Hematopoietic multipotent progenitor cell treated with erythropoietin and hydrocortisone succinate and interleukin-3 and kit ligand, for 4 days (in vitro differentiated cells): Measurements from ENCODE around the gene CLEC6A.
A peak's percentile ranks its signal among the peaks of the same experiment; 100 is the strongest.
"Not testable (repeated sequence)": the region's sequence is repeated elsewhere in the genome, so short reads cannot be mapped to it uniquely, and the experiment has no call there.

Source experiments
- DNase-seq: peaks from one replicate; pipeline ENCODE4 v3.0.0-alpha.2; 2015

CLEC6A gene

DNA sequence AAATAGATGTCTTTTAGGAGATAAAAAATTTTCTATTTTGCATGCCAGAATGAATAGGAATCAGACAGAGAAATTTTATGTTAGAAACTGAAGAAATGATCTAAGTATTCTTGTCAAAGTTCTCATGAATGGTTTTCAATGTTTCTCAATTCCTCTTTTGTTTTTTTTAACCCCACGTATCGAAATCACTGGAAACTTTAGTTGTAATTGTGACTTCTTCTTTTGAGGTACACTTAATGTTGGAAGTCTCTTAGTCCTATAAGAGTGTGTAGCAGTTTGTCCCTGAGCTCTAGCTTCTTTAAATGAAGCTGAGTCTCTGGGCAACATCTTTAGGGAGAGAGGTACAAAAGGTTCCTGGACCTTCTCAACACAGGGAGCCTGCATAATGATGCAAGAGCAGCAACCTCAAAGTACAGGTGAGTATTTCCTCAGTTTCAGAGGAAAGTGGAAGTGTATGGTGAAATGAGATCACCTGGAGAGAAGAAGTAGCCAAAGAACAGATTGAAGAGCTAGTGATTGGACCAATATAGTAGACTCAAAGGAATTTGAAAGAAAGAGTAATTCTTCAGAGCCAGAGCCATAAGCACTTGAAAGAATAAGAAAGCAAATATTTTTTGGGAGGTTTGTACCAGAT is at the start of gene CLEC6A:
Gene CLEC6A (plus strand): TSS at position 236 of the 634 bp plus-strand sequence. CDS start 150 bp downstream, at position 386.
- DNase-seq, result no peak

DNA sequence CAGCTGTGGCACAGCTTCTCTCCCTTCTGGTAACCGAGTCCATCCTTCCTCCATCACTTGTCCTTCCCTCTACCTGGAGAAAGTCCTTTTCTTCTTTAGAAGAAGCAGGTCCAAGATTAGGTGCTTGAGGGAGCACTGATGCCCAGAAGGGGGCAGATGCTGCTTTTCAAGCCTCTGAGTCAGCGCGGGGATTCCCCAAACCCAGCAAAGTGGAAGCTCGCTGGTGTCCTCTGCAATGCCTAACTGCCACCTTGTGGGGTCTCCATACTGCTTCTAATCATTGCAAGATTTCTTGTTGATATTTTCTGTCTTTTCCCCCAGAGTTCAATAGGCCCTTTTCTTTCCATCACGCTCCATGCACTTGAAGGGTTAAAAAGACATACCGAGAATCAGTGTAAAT is 36.2 kb upstream of the CLEC6A start:
- DNase-seq, result not testable (repeated sequence)

DNA sequence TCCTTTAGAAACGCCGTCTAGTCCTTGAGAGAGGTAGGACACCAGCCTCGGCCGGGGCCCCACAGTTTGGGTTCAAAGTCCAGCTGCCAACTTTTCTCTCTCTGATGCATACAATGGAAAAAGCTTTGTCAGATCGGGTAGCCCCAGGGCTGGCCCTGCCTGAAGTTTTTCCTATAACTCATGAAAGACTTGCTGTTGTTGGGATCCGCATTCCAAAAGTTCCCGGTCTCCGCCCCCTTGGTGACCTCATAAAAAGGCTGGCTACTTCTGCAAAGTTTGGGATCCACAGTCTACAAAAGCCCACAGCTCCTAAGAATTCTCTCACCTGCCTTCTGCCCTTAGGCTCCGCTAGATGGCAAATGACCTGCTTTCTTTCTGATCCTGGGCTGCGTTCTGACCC is 35.3 kb upstream of the CLEC6A start:
- DNase-seq, result no peak

DNA sequence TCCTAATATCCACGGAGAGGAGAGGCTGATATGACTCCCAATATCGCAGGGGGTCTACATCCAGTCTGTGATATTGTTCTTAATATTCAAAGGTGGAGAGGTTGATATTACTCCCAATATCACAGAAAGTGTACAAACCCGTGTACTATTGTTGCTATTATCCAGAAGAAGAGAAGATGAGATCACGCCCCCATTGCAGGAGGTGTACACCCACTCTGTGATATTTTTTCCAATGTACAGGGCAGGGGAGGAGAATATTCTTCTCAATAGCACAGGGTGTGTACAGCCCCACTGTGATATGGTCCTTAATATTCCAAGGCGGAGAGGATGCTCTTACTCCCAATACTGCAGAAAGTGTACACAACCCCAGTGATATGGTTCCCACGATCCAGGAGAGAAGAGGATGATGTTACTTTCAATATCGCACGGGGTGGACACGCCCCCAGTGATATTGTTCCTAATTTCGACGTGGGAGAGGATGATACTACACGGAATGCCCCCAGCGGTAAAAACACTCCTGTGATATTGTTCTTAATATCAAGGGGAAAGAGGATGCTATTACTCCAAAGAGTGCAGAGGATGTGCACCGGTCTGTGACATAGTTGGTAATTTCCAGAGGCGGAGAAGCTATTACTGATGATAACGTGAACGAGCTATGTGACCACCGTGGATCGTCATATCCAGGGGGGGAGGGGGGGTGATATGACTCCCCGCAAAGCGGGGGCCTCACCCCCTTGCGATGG is 11.1 kb upstream of the CLEC6A start:
- DNase-seq, result not testable (repeated sequence)

DNA sequence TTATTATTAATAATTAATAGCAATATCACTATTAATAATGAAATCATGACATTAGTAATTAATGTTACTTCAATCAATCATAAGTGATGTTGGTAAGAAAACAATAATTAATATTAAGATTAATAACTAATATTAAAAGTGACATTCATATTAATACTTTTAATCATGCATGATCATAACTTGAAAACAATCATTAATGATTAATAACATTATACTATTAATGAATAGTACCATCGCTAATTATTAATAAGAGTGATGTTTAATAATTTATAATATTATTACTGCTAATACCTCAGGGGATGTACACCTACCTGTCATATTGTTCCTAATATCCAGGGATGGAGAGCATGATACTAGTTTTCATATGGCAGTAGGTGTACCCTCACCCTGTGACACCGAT is 10.0 kb upstream of the CLEC6A start:
- no peak for DNase-seq

DNA sequence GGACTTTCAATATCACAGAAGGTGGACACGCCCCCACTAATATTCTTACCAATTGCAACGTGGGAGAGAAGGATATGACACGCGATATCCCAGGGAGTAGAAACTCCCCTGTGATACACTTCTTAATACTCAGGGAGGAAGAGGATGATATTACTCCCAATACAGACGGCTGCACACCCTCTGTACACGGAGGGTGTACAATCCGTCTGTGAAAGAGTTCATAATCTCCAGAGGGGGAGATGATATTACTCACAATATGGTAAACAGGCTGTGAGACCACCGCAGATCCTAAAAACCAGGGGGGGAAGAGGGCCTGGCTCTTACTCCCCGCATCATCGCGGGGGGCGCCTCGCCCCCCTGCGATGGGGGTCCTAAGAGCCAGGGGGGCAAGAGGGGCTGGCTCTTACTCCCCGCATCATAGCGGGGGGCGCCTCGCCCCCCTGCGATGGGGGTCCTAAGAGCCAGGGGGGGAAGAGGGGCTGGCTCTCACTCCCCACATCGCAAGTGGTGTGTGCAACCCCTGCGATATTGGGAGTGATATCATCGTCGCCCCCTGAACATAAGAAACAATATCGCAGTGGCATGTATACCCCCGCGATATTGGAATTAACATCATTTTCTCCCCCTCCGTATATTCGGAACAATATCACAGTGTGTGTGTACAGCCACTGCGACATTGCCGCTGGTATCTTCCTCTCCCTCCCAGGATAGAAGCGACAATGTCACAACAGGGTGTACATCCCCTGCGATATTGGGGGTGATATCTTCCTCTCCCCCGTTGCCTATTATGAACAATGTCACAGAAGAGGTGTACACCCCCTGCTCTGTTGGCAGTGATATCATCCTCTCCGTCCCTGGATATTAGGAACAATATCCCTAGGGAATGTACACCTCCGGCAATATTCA is 8.9 kb upstream of the CLEC6A start:
- no peak for DNase-seq

DNA sequence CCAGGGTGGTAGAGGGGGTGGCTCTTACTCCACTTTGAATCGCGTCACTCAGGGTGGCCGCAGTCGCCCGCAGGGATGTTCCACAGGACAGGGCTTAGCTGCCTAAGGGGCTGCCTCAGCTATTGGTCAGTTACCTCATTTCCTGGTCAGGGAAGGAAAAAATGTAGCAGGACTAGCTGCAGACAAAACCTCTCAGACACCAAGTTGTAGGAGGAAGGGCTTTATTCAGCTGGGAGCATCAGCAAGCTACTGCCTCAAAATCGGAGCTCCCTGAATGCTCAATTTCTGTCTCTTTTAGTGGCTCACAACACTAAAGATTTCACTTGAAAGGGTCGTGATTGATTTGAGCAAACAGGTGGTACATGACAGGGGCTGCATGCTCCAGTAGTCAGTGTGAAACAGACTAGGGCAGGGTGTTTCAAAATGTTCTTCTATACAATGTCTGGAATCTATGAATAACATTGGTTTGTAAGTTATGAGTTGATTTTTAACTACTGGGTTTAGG is 6.4 kb upstream of the CLEC6A start:
- DNase-seq, result no peak

DNA sequence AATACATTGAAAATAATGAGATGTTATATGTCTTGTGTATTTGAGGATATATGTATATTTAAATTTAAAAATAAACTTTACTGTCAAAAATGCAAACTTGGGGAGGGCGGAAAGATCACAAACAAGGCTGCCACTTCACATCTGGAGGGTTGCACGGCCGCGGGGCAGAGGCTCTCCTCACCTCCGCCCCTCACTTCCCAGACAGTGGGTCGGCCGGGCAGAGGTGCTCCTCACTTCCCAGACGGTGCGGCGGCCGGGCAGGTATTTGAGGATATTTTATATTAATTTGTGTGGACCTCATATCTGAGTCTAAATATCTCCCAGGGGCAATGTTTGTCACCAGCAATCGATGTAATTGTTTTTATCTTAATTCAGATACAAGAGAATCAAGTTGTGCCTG is 3.7 kb upstream of the CLEC6A start:
- no peak for DNase-seq

DNA sequence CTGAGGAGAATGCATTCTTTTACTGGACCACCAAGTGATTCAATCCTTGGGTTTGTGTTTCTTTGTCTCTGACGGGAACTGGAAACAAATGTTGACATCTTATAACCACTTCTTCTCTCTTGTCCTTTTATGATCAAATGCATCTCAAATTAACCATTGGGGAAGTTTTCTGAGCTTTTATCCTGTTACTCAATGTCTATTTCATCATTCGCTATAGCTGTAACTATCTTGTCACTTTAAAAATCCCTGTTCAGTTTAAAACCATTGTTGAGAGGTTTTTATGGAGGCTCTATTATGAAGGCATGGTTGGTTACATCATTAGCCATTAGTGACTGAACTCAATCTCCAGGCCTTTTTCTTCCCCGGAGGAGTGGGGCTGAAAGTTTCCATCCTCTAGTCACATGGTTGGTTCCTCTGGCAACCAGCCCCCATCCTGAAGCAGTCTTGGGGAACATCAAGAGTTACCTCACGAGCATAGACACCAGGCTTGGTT is 2.7 kb upstream of the CLEC6A start:
- DNase-seq, result peak; percentile 50

DNA sequence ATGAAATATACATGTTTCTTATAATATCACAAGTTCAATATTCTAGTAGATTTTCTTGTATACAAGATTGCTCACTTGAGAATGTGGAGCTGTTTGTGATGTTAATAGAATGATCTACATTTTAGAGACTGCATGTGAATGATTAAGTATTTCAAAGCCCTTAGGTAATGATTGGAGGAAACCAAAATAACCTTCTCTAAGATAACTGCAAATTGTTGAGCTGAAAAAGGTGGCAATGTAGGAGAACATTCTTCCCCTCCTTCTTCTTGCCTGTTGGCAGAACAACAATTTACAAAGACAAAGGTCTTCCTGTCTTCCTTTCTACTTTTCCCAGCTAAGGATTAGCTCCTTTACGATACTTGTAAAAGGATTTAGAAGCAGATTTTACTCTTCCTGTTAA is 2.0 kb upstream of the CLEC6A start:
- no peak for DNase-seq

DNA sequence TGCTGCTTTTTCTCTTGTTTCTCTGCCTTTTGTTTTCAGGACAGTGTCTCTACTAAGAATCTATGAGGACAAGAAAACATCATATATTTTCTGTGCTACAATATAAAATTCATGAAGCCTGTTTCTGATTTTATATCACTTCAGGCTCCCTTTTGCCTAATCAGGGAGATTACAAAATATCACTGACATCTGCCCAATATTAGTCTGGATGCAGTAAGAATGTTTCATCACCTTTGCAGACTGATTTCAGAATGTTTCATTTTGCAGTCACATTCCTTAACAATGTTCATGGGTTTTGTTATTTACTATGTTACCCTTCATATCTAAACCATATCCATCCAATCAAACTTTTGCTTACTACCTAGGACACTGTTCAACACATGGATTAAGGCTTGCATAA is 491 bp upstream of the CLEC6A start:
- DNase-seq, result no peak

DNA sequence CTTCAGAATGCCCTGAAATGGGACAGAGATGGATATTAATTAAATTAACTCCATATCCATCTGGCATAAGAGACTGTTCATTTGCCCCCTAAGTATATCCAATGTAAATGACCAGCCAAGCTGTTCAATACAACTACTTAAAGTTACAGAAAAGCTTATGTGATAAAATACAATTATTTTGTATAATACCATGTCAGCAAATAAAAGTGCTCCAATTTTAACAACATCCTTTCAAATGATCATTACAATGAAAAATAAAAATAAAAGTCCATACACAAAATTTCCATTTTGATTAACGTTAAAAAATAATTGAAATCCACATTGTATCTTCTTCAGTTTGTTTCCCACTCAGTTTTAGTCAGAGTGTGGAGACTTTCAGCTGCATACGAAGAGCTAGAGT is 5.7 kb downstream of the CLEC6A start:
- no peak for DNase-seq

DNA sequence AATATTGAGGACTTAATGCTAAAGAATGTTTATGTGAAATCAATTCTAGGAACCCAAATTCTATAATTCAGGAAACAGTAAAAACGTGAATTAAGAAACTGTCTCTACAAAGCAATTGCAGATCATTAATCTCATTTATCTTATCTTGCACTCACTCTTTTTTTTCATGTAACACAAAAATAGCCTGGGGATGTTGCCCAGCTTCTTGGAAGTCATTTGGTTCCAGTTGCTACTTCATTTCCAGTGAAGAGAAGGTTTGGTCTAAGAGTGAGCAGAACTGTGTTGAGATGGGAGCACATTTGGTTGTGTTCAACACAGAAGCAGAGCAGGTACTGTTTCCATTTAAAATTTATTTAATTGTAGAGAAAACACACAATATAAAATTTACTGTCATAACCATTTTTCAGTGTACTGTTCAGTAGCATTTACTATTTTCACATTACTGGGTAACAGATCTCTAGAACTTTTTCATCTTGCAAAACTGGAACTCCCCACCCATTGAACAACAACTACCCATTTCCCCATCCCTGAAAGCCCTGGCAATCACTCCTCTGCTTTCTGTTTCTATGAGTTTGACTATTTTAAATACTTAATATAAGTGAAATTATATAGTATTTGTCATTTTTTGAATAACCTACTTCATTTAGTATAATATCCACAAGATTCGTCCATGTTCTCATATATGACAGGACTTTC is 9.7 kb downstream of the CLEC6A start:
- peak; percentile 54 for DNase-seq

DNA sequence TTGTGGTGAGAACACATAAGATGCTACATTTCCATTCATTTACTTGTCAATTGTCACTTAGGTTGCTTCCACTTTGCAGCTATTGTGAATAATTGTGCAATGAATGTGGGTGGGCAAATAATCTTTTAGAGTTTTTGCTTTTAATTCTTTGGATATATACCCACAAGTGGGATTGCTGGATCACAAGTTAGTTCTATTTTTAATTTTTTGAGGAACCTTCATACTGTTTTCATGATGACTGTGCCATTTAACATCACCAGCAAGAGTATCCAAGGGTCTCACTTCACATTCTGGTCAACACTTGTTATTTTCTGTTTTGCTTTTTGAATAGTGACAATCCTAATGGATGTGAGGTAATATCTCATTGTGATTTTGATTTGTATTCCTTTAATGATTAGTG is 10.5 kb downstream of the CLEC6A start:
- DNase-seq, result peak; percentile 23

DNA sequence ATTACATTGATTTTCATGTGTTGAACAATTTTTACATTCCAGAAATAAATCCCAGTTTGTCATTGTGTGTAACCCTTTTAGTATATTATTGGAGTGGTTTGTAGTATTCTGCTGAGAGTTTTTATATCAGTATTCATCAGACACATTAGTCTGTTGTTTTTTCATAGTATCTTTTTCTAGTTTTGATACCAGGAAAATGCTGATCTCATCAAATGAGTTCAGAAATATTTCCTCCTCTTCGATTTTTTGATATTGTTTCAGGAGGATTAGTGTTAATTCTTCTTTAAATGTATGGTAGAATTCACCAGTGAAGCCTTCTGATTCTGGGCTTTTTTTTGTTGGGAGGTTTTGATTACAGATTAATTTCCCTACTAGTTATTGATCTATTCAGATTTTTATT is 15.3 kb downstream of the CLEC6A start:
- no peak for DNase-seq

DNA sequence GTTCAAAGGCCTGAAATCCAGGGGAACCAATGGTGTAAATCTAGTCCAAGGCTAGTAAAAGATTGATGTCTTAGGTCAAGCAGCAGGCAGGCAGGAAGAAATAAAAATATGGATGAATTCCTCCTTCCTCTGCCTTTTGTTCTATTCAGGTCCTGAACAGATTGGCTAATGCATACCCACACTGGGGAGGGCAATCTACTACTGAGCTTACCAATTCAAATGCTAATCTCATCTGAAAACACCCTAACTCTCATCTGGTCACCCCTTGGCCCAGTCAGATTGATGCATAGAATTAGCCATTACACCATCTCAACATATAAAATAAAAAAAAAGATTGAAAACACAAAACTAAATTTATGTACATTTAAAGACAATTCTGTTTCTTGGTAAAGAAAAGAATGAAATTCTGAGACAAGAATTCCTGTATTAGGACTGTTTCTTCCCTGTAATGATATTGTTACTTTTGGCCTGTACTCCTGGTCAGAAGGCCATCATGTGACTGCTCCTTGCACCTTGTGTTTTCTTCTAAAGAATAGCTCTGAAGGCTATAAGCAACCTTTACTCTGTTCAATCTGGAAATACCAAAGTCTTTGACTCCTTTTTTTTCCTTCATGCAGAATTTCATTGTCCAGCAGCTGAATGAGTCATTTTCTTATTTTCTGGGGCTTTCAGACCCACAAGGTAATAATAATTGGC is 19.9 kb downstream of the CLEC6A start:
- DNase-seq, result no peak

DNA sequence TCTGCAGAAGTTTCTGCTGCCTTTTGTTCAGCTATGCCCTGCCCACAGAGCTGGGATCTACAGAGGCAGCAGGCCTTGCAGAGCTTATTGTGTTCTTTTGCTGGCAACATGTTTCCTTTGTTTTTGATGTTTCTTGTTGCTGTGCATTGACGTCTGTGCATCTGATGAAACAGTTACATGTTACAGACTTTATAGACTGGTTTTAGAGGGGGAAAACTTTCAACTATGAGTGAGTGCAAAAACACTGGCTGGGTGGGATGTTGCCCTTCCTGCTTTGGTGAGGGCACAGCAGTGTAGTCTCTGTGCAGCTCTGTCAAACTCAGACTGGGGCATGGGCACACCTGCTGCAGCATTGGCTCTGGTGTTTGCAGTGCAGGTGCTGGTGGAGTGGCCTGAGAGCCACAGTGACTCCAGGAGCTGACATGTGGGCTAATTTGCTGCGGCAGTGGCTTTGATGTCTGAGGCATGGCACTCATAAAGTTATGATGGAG is 26.9 kb downstream of the CLEC6A start:
- DNase-seq, result no peak

DNA sequence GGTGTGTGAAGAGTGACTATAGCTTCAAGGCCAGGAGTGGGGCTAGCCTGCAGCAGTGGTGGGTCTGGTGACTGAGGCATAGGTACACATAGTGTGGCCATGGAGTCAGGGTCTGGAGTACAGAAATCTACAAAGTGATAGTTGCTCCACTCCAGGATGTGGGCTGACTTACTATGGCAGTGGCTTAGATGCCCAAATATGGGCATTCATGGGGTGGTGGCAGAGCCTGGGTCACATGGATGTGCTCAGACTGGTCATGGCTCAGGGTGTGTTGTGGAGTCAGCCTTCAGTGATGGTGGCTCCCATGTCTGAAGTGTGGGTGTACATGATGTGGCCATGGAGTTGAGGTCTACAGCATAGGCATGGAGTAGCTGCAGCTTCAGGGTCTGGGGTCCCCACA is 27.3 kb downstream of the CLEC6A start:
- peak; percentile 11 for DNase-seq

DNA sequence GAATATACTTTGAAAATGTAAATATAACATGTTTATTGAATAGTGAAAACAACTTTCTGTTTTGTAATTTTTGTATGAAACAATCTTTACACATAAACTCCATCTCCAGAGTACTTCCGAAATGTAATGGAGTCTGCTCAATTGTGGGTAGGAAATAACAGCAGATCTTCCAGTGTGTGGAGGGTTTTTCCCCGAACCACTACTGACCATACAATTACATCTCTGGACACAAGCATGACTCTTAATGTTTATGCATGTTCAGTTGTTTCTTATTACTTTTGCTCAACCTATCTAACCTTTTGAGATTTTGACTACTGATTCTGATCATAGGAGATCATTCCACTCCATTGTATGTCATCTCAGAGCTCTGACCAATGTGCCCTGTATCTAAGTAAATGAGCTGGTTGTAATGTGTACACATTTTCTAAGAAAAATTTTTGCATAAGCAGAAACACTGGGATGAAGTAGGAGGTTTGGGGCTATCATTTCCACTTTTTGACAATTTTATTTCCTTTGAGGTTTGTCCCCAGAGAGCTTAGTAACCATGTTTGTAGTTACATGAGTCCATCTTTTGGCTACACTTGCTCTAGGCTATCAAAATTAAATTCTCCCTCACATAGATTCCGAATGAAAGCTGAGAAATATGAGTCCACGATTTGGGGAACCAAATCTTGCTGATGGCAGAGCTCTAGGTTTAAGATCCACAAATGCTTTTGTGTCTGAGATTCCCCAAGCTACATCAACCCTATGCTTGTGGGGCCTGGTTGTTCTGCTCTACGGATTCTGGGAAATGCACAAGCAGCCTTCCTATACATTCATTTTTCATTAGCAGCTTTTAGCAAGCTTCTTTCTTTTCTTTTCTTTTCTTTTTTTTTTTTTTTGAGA is 36.1 kb downstream of the CLEC6A start:
- DNase-seq, result peak; percentile 21

DNA sequence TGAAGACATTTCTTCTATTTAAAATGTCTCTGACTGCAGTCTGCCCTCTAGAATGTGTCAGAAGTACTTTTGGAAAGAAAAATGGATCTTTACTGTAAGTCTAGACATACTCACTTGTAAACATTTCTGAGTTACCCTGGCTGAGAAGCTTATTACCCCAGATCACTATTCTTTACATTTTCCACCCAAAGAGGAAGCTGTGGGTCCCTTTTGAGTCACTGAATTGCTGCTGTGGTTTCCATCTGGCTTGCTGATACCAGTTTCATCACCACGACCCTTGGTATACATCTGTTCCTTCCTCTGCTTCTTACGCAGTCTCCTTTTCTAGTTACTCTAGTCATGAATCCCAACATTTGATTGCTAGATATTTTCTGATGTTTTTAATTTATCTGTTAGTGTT is 37.3 kb downstream of the CLEC6A start:
- peak; percentile 94 for DNase-seq

DNA sequence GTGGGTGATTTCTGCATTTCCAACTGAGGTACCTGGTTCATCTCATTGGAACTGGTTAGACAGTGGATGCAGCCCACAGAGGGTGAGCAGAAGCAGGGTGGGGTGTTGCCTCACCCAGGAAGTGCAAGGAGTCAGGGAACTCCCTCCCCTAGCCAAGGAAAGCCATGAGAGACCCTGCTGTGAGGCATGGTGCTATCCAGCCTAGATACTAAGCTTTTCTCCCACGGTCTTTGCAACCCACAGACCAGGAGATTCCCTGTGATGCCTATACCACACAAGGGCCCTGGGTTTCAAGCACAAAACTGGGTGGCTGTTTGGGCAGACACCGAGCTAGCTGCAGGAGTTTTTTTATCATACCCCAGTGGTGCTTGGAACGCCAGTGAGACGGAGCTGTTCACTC is 39.9 kb downstream of the CLEC6A start:
- DNase-seq, result not testable (repeated sequence)
